HL-60/S4 treated with phorbol 12-myristate 13-acetate at 8.2 ng/mL for 4 days and 3 days (cell line): ENCODE data around the gene SLCO2B1.

Source experiments
- in situ Hi-C: fragments of 300-500 bp; cut with MboI; formaldehyde crosslinking; loops from 2 replicates; pipeline ENCODE4 v1.15.0; 2022; ENCODE audit warnings: low sequenced_read_pairs

Gene SLCO2B1

DNA sequence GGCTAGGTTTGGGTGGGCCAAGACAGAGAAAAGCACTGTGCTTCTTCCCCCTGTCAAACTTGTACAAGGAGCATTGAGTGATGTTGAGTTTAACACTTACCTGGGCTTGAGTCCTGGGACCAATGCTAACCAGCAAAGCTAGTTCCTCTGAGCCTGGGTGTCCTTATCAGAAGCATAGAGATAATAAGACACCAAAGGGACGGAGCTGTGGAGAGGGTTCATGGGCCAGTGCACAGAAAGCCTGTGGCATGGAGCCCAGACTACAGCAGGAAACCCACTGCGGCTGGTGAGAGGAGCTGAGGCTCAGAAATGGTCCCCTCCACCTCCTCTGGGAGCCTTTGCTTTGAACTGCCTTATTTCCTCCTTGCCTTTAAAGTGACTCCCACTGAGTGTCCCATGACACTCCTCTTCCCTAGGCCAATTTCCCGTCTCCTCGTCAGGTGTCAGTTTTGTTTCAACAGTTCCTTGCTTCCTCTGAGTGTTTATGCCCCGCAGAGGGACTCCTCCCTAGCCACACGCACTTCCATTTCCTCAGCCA is 9.4 kb downstream of the SLCO2B1 start:
- in situ Hi-C loops = no loop called here

DNA sequence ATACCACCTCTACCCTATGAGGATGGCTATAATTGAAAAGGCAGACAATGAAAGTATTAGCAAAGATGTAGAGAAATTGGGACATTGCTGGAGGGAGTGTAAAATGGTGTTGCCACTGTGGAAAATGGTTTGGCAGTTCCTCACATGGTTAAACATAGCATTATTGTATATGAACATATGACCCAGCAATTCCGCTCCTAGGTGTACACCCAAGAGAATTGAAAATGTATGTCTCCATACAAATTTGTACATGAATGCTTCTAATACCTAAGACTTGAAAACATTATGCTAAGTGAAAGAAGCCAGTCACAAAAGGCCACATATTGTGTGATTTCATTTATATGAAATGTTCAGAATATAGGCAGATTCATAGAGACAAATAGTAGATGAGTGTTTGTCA is 10.0 kb downstream of the SLCO2B1 start:
- in situ Hi-C loops = no loop called here

DNA sequence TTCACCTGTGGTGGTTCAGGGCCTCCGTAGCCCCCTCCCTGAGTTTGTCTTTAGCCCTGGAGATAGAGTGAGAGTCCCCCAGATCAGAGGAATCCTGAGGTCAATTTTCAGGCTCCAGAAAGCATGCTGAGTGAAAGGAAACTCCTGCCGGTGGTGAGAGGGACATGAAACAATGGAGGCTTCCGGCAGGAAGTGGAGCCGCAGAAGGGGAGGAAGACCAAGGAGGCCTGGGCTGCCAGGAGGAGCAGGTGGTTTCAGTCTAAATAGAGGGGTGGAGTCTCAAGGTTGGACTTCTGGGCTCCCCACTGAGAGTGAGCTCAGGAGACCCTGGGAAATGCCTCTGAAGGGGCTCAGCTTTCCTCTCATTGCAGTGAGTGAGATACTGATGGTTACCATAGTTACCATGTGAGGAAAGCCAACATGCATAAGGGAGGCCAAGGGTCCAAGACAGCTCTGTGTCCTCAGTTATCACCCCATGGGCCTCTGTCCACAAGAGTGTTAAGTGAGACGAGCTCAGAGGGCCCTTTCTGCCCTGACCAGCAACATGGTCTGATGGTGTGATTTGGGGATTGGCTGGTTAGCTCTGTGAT is 10.7 kb downstream of the SLCO2B1 start:
- in situ Hi-C loops = no loop called here

DNA sequence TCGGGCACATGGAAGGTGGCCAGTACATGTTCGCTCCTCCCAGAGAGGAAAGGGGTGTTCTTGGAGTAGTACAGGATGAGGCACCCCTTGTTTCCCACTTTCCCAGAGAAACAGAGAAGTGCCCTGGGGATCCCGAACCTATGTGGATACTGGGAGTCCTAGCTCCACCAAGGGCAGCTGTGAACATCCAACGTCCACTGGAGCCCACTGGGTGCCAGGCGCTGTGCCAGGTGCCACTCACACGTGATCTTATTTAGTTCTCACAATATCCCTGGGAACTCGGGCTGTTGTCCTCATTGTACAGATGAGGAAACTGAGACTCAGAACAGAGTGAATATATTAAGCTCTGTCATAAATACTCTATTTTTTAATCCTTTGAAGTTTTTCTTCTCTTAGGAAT is 12.0 kb downstream of the SLCO2B1 start:
- in situ Hi-C loops = no loop called here

DNA sequence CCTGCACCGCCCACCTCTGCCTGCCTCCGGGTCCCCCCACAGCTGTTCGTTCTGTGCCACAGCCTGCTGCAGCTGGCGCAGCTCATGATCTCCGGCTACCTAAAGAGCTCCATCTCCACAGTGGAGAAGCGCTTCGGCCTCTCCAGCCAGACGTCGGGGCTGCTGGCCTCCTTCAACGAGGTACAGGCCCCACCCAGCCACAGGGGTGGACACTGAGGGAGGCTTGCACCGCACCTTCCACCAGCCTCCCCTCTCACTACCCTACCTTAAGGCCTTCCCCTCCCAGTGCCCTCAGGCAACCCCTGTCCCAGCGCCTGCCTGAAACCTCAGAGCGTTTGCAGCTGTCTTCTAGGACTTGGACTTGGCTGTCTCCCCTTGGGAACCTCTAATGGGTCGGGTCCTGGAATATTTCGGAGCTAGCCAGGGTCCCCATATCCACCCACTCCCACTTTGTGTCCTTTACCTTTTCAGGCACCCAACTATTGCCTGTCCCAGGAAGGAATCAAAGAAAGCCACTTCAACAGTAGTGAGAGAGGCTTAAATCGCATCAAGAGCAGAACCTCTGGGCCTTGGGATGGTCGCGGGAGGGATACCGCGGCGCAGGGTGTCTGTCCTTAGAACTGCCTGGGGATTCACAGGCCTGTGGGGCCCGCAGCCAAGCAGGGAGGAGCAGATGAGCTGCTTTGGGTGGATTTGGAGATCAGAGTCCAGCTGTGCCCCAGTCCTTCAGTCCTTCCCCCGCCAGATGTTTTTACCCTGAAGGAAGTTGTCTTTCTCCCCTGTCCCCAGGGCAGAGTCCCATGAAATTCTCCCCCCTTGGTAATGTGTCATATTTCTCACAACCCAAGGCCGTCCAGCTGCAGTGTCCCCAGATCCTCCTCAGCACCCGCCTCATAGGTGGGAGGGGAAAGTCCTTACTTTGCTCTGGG is 13.3 kb downstream of the SLCO2B1 start:
- in situ Hi-C loops = no loop called here

DNA sequence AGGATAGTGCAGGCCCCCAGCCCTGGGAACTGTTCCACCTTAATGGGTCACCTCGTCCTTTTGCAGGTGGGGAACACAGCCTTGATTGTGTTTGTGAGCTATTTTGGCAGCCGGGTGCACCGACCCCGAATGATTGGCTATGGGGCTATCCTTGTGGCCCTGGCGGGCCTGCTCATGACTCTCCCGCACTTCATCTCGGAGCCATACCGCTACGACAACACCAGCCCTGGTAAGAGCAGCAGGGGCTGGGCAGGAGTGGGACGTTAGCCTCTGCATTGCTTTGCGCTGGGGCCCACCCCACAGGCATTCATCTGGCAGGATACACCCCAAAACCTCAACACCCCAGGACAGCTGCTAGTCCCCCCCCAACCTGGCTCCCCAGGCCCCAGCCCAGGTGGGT is 14.8 kb downstream of the SLCO2B1 start:
- in situ Hi-C loops = no loop called here

DNA sequence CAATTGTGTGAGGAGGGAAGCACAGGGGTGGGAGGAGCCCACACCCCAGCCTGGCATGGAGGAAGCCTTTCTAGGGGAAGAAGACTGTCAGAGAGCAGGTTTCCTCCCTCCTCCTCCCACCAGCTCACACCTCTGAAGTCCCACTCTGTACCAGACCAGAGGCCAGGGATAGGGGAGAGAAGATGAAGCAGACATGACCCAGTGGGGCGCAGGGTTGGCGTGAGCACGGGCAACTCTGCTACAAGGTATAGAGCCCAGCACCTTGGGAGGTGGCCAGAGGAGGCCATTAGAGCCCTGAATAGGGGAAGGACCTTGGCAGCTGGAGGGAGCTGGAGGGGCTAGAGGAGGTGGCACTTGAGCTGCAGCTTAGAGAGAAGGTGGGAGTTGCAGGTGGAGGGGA is 15.9 kb downstream of the SLCO2B1 start:
- in situ Hi-C loops = no loop called here

DNA sequence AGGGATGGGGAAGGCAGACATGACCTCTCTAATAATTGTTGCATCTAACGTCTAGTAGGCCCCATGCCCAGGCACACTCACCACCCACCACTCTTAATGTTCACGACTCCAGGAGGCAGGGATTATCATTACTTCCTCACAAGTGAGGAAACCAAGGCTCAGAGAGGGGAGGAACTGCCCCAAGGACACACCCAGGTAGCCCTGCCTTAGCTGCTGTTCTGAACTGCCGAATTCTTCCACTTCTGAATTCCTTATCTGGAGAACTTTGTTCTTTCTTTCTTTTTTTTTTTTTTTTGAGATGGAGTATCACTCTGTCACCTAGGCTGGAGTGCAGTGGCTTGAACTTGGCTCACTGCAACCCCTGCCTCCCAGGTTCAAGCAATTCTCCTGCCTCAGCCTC is 16.7 kb downstream of the SLCO2B1 start:
- in situ Hi-C loops = no loop called here

DNA sequence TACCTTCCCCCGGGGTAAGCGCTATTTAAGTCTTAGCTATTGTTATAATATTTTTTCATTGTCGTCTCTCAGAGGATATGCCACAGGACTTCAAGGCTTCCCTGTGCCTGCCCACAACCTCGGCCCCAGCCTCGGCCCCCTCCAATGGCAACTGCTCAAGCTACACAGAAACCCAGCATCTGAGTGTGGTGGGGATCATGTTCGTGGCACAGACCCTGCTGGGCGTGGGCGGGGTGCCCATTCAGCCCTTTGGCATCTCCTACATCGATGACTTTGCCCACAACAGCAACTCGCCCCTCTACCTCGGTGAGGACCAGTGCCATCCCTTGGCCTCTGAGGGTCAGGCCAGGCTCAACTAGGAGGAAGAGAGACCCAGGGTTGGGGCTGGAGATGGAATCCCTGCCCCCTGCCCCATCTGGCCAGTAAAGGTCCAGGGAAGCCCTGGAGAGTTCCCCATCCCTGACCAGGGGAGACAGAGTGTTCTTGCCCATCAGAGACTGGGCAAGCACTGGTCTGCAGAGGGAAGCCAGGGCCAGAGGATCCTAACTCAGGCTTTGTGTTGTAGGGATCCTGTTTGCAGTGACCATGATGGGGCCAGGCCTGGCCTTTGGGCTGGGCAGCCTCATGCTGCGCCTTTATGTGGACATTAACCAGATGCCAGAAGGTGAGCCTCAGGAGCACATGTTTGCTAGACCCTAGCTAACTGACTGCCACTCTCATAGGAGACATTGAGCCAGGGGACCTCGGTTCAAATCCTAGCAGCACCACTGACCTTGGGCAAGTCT is 18.4 kb downstream of the SLCO2B1 start:
- in situ Hi-C loops = no loop called here

DNA sequence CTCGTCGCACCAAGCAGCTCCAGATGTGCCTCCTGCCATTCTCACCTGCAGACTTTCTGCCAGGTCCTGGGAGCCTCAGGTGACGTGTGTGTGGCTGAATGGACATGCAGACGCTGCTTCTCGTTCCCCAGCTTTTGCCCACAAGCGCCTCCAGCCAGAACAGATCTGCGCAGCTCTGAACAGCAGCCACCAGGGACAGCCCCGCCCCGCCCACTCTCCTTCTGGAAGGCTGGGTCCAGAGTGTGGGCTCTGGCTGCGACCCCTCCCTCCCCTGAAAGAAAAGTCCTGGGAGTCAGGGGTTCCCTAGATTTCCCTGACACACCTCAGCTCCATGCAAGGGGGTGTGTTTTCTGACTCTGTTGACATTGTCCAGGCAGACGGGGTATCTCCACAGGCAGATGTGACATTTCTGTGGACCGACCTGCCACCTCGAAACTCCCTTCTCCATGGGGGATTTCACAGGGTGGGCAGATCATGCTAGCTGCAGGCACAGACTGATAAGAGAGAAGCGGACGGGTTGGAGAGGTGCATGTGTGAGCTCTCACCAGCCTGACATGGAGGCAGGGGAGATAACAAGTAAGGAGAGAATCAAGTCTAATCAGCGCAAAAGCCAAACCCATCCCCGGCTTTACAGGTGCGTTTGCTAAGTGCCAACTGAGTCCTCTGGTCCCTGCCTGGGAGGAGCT is 19.8 kb downstream of the SLCO2B1 start:
- in situ Hi-C loops = no loop called here

DNA sequence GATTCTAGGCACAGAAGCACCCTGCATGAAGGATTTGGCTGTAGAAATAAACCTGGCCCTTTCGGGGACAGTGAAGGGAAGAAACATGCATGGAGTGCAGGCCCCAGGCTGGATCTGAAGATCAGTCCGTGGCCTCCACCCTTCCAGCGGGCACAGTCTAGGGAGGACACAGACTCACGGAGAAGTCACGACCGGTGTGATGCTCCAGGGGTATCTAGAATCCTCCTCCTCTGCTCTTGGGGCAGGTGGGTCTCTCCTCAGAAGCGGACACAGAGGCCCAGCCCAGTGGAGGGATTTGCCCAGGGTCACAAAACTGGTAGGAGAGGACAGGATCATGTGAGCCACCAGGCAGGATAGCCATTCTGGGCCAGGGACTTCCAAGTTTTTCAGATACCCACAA is 22.4 kb downstream of the SLCO2B1 start:
- in situ Hi-C loops = no loop called here

DNA sequence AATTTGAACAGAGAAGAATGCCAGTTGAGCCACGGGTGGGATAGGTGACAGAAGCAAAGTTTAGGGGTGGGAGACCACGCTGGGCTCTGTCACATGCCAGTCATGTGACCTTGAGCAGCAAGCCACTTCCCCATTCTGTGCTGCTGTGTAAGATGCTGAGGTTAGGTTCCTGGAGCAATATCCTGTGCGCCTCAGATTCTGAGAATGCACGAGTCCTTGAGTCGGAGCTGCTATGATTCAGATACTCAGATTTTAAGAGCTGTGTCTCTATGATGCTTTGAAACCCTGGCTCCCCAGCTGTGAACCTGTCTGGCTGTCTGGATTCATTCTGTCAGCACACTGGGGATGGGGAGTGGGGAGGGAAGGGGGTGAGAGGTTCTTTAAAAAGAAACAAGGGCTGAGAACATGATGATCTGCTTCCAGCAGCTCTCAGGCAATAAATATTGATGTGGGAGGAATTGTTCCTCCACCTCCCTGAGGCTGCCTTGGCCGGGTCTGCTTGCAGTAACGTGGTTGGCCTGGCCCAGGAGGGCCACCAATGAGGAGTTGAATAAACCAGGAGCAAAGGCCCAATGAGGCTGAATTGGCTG is 24.0 kb downstream of the SLCO2B1 start:
- in situ Hi-C loops = no loop called here

DNA sequence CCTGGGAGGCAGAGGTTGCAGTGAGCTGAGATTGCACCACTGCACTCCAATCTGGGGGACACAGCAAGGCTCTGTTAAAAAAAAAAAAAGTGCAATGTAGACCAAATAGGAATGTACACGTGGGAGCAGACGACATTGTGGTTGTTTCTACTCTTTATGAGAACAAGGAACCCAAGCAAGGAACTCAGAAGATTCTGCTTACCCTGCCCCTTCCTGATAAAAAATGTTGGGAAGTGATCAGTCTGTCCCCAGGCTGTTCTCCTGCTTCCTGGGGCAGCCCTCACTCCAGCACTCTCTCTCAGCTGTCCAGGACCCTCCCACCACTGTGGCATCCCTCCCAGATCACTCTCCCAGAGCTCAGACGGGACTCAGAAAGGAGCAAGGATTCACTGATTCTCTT is 31.8 kb downstream of the SLCO2B1 start:
- in situ Hi-C loops = no loop called here

DNA sequence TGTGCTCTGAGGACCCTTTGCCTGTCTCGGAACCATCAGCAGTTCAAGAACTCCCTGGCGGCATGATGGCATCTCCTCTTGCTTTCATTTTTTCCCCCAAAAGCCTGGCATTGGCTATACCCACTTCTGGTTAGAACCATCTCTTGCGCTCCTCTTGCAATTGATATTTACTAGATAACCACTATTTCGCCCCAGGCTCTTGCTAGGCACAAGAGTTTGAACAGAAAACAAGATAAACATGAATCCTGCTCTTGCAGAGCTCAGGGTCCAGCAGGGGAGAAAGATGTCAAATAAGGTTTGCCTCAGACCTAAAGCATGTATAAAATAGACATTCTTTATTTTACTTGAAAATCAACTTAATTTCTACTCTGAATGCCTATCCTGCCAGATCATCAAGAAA is 33.1 kb downstream of the SLCO2B1 start:
- in situ Hi-C loops = no loop called here

DNA sequence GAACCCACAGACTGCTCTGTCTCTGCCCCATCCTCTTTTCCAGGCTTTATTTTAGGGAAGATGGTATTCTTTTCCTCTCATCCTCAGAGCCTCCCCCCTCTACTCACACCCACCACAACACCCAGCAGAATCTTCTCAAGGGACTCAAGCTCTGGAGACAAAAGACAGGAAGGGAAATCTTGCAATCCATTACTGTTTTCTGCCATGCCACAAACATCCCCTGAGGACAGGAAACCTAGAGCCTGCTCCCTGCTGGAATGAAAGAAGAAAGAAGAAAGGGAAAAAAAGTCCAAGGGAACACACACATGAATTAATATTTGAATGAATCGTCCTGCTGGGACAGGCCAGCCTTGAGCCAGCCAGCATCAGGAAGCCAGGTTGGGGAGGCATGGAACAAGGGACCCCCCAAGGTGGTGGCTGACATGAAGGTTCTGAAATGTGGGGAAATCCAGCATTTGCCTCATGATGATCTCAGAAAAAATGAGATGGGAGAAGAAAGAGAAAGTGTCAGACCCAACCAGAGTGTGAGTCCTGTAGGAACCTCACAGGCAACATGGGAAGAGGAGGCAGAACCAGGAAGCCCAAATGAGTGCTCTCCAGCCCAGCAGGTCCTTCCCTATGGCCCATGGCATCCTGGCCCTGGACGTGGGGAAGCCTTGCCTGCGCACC is 34.0 kb downstream of the SLCO2B1 start:
- in situ Hi-C loops = no loop called here

DNA sequence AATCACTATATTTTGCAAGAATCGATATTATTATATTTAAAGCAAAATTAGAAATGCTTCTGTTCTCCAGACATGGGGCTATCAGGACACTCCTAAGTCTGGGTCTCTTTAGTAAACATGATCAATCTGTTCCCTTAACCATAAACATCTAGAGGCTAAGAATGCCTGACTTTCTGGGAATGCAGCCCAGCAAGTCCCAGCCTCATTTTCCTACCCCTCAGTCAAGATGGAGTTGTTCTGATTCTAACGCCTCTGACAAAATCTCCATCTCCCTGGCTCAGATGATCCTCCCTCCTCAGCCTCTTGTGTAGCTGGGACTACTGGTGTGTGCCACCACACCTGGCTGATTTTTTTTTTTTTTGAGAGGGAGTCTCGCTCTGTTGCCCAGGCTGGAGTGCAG is 35.0 kb downstream of the SLCO2B1 start:
- in situ Hi-C loops = no loop called here

DNA sequence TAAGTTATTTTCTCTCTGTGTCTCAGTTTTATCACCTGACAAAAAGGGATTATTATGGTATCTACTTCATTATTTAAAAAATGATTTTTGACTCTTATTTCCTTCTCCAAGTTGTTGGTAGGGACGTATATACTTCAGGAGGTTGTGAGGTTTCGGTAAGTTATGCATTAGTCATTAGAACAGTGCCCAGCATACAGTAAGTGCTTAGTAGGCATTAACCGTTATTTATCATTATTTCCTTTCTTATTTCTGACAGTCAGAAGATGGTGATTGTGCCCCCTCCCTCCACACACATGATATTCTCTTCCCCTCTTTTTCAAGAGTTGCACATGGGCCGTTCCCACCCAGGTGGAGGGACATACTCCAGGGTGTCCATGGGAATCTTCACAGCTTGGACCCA is 36.1 kb downstream of the SLCO2B1 start:
- in situ Hi-C loops = no loop called here

DNA sequence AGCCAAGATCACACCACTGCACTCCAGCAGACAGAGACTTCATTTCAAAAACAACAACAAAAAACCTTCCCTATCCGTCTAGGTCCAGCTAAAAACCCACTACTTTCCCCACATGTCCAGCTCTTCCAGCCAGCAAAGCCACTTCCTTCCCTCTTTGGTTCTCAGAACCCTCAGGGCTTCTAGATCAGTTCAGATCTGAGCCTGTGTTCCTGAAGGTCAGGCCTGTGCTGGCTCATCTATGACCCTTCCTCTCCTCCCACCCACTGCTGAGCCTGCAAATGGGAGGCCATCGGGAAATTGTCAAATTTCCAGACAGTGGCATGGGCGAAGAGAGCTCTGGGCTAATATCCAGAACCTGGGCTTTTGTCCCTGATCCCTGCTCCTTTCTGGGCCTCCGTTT is 37.8 kb downstream of the SLCO2B1 start:
- in situ Hi-C loops = no loop called here

DNA sequence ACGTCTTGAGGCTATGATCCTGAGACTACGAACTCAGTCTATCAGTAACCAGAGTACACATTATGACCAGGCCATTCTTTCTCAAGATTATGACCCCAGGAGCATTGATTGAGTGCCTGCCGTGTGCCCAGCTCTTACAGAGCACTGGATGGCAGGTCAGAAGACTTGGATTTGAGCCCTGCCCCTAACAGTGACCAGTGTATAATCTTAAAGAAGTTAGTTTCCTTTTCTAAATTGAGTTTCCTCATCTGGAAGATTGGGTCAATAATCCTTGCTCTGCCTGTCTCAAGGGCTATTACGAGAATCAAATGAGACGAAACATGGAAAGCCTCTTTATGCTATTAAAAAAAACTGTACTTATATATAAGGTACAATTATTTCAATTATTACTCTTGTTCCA is 38.2 kb downstream of the SLCO2B1 start:
- in situ Hi-C loops = no loop called here

DNA sequence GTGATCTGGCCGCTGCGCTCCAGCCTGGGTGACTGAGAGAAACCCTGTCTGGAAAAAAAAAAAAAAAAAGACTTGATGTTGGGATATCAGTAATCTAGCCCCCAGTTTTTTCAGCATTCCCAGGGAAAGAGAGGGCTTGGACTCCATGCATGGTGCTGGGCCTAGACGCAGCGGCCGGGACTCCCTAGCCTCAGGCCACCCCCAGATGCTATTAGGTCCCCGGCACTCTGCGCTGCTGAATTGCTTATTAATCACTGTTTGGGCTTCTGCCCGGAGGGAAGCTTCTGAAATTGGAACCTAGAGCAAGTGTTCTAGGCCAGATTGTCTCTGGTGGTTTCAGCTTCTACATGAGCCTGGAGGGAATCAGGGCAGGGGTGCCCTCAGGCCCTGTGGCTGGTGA is 39.0 kb downstream of the SLCO2B1 start:
- in situ Hi-C loops = no loop called here
